Endothelial cell (in vitro differentiated cells): ENCODE results near the gene WAC. TPM values are rescaled to one million over a fixed set of nuclear protein-coding genes. Genes with fewer than 3 reads are reported as not detected.
"Not testable (repeated sequence)": the region's sequence is repeated elsewhere in the genome, so short reads cannot be mapped to it uniquely, and the experiment has no call there.

Source experiments
- DNase-seq: peaks from one replicate; pipeline ENCODE4 v3.0.0; 2021; ENCODE audit warnings: low spot score
- H3K27ac Mint-ChIP-seq: one replicate; pipeline ENCODE4 v1.8.0; 2021; ENCODE audit warnings: mixed read lengths, inconsistent platforms; ENCODE audit not compliant: unreplicated experiment
- H3K27me3 Mint-ChIP-seq: one replicate; pipeline ENCODE4 v1.8.0; 2021; ENCODE audit warnings: mild to moderate bottlenecking, moderate library complexity, mixed read lengths, inconsistent platforms; ENCODE audit not compliant: unreplicated experiment
- H3K36me3 Mint-ChIP-seq: one replicate; pipeline ENCODE4 v1.8.0; 2021; ENCODE audit warnings: mild to moderate bottlenecking, low read depth, mixed read lengths, inconsistent platforms; ENCODE audit not compliant: unreplicated experiment
- H3K4me1 Mint-ChIP-seq: one replicate; pipeline ENCODE4 v1.8.0; 2021; ENCODE audit warnings: mild to moderate bottlenecking, mixed read lengths, inconsistent platforms; ENCODE audit not compliant: unreplicated experiment
- H3K4me3 Mint-ChIP-seq: one replicate; pipeline ENCODE4 v1.8.0; 2021; ENCODE audit warnings: mild to moderate bottlenecking, mixed read lengths, inconsistent platforms; ENCODE audit not compliant: unreplicated experiment
- H3K9me3 Mint-ChIP-seq: one replicate; pipeline ENCODE4 v1.8.0; 2021; ENCODE audit warnings: mixed read lengths, inconsistent platforms; ENCODE audit not compliant: unreplicated experiment
- total RNA-seq: library from RNA; stranded (reverse); fragmentation: NEBNext Ultra II Directional; extraction: Animal tissue kit (Norgen Biotek cat#: 25700); gene quantifications from one replicate; pipeline ENCODE4 v1.2.1, GENCODE V29; 2021; ENCODE audit not compliant: unreplicated experiment
- TF ChIP-seq, protein P1 (sequence below): fragments of 200-600 bp; sonication (generic); IDR thresholded peaks from one replicate; pipeline ENCODE4 v1.5.0; 2021; ENCODE audit warnings: antibody characterized with exemption; ENCODE audit not compliant: unreplicated experiment

The WAC gene
- total RNA-seq, 1 donor from 2014 or later: 122 TPM

DNA sequence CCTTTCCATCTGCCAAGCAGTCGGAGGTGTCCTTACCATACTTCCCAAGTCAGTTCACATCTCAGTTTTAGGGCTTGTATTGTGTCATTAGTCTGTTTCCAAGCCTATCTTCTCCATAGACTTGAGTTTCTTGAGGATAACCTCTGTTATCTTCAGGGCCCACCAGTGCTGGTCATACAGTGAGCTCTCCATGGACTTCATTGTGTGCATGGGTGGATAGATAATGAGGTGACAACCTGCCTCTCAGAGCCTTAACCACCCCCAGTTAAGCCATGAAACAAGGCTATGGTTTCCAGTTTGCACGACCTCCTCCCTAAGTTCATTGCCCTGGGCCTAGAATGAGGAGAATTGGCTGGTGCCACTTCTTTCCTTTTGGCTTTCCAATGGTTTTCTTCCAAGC lies 38.5 kb upstream of the WAC start:
- peaks cover 4% of the 10 kb centered on the region for H3K9me3 Mint-ChIP-seq
- no peak for DNase-seq
- no peaks in the 10 kb centered on the region for H3K36me3 Mint-ChIP-seq
- no peaks in the 10 kb centered on the region for H3K4me1 Mint-ChIP-seq
- H3K4me3 Mint-ChIP-seq: no peak overlapping the region
- peaks cover 1% of the 10 kb centered on the region for H3K27me3 Mint-ChIP-seq
- TF ChIP-seq, protein P1, sequence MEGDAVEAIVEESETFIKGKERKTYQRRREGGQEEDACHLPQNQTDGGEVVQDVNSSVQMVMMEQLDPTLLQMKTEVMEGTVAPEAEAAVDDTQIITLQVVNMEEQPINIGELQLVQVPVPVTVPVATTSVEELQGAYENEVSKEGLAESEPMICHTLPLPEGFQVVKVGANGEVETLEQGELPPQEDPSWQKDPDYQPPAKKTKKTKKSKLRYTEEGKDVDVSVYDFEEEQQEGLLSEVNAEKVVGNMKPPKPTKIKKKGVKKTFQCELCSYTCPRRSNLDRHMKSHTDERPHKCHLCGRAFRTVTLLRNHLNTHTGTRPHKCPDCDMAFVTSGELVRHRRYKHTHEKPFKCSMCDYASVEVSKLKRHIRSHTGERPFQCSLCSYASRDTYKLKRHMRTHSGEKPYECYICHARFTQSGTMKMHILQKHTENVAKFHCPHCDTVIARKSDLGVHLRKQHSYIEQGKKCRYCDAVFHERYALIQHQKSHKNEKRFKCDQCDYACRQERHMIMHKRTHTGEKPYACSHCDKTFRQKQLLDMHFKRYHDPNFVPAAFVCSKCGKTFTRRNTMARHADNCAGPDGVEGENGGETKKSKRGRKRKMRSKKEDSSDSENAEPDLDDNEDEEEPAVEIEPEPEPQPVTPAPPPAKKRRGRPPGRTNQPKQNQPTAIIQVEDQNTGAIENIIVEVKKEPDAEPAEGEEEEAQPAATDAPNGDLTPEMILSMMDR: no peak
- no peak overlapping the region for H3K27ac Mint-ChIP-seq

DNA sequence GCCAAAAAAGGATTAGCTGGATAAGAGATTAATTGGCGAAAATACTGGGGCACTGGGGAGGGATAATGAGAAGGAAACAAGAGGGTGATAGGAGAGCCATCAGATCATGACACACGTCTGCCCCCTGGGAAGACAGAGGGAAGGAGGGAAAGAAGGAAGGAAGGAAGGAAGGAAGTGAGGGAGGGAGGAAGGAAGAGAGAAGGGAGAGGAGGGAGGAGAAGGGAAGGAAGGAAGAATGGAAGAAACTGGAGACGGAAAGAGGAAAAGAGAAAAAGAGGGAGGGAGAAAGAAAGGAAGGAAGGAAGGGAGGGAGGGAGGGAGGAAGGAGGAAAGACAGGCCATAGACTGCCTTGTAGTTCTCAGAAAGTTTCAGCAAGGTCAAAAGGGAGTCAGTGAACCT lies 37.8 kb upstream of the WAC start:
- no peak overlapping the region for H3K4me3 Mint-ChIP-seq
- H3K4me1 Mint-ChIP-seq: peaks cover 3% of the 10 kb centered on the region
- no peaks in the 10 kb centered on the region for H3K36me3 Mint-ChIP-seq
- H3K27ac Mint-ChIP-seq: no peak overlapping the region
- H3K27me3 Mint-ChIP-seq: peaks cover 1% of the 10 kb centered on the region
- TF ChIP-seq, protein P1: no peak
- peaks cover 4% of the 10 kb centered on the region for H3K9me3 Mint-ChIP-seq
- no peak for DNase-seq

DNA sequence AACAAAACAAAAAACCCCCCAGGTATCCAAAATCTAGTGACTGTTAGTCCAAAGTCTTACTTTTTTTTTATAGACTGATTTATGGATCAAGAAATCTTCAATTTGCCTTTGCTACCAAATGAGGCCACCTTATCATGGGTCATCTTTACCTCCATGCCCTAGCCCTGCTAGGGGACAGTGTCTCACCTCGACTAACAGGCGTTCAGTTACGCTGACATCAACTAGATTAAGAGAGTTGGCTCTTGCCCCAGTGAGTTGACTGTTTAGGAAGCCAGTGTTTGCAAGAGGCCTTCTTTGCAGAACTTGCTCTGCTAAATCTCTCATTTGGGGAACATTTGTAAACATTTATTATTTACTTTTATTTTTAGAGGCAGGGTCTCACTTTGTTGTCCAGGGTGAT lies 36.9 kb upstream of the WAC start:
- DNase-seq: no peak
- TF ChIP-seq, protein P1: no peak
- H3K27ac Mint-ChIP-seq: no peak overlapping the region
- no peaks in the 10 kb centered on the region for H3K36me3 Mint-ChIP-seq
- H3K9me3 Mint-ChIP-seq: peaks cover 4% of the 10 kb centered on the region
- peaks cover 6% of the 10 kb centered on the region for H3K4me1 Mint-ChIP-seq
- no peak overlapping the region for H3K4me3 Mint-ChIP-seq
- H3K27me3 Mint-ChIP-seq: peaks cover 1% of the 10 kb centered on the region

DNA sequence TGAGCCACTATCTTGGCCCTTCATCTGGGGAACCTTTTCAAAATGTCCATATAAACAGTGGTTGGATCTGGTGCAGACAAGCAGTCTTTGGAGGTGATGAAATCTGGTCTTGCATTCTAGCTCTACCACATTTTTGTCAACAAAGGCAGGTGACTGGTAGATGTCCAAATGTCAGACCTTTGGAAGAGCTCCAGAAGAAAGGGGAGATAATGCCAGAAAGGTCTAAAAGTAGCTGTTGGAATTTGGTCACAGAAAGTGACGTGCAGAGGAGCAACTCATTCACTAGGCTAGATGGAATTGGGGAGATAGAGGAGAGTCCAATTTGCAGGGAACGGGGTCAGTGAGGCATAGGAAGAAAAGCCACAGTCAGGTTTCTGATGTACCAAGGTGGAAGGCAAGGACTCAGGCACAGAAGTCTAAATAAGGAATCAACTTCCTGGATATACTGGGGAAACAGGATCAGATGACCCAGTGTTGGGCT lies 36.4 kb upstream of the WAC start:
- Mint-ChIP-seq H3K4me3 (no peak overlapping the region), H3K9me3 (peaks cover 4% of the 10 kb centered on the region), H3K27ac (no peak overlapping the region), H3K4me1 (peaks cover 6% of the 10 kb centered on the region), H3K27me3 (peaks cover 1% of the 10 kb centered on the region), H3K36me3 (no peaks in the 10 kb centered on the region)
- no peak for DNase-seq
- TF ChIP-seq, protein P1: no peak

DNA sequence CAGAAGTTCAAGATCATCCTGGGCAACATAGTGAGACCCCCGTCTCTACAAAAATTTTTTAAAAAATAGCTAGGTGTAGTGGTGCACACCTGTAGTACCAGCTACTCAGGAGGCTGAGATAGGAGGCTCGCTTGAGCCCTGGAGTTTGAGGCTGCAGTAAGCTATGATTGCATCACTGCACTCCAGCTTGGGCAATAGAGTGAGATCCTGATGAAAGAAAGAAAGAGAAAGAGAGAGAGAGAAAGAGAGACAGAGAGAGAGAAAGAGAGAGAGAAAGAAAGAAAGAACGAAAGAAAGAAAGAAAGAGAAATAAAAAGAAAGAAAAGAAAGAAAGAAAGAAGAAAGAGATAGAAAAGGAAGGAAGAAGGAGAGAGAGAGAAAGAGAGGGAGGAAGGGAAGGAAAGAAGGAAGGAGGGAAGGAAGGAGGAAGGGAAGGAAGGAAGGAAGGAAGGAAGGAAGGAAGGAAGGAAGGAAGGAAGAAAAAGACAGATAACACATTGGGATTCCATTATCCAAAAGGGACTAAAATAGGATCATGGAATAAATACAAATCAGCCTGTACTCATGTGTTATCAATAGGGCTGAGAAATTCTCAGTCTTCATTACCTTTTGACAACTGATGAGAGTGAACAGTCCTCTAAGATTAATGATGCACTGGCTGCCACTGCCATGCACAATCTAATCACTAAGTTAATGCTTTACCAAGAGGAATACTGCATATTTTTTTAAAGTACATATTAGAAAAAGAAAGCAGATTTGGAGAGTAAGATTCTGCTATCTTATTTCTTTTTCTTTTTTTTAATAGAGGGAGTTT lies 35.4 kb upstream of the WAC start:
- no peak for DNase-seq
- Mint-ChIP-seq H3K4me3 (no peak overlapping the region), H3K27me3 (peaks cover 1% of the 10 kb centered on the region), H3K4me1 (peaks cover 6% of the 10 kb centered on the region), H3K27ac (no peak overlapping the region), H3K36me3 (no peaks in the 10 kb centered on the region), H3K9me3 (peaks cover 4% of the 10 kb centered on the region)
- TF ChIP-seq, protein P1: no peak

DNA sequence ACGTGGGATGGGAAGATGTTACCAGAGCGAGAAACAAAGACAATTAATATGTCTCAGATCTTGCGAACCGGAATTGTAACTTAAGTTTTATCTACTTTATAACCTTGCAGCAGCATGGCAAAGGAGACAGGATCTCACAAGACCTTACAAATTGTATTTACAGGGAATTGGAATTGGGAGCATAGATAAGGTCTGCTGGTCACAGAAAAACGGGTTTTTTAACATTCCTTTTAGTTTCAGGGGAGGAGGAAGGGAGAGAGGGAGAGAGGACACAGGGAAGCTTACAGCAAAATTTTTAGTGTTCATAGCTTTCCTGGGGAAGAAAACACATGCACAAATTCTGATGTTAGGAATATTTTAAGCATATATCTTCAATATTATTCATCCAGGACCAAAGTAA lies 32.7 kb upstream of the WAC start:
- H3K4me1 Mint-ChIP-seq, H3K4me3 Mint-ChIP-seq, H3K36me3 Mint-ChIP-seq, H3K9me3 Mint-ChIP-seq, H3K27ac Mint-ChIP-seq, H3K27me3 Mint-ChIP-seq, DNase-seq: not testable (repeated sequence)
